Adrenal gland (tissue), 12 donors: Measurements from ENCODE around the gene LRRIQ4. TPM values are rescaled to one million over a fixed set of nuclear protein-coding genes. Genes with fewer than 3 reads are reported as not detected.

ENCODE experiments used
- DNase-seq, 7 donors: peaks; one replicate each; pipeline ENCODE4 v3.0.0-alpha.2; 2019 to 2020
- H3K27ac ChIP-seq, 5 donors: fragments of 200-600 bp; sonication (generic) in 4 of 5; 1 replicate in 3 of 5; 2 replicates in 2 of 5; pipeline versions ENCODE4 v1.5.1 to v1.8.0; 2016 to 2020; ENCODE audit warnings: mild to moderate bottlenecking in 1 of 5
- H3K27me3 ChIP-seq: fragments of 200-600 bp; 2 replicates; pipeline ENCODE4 v1.8.0; 2021
- H3K36me3 ChIP-seq, 2 donors: fragments of 200-600 bp; replicated peaks in 1 of 2; 1 replicate in 1 of 2; 2 replicates in 1 of 2; pipeline versions ENCODE4 v1.5.1 to v1.8.0; 2018 to 2022
- H3K4me1 ChIP-seq, 2 donors: fragments of 200-600 bp; replicated peaks in 1 of 2; 1 replicate in 1 of 2; 2 replicates in 1 of 2; pipeline versions ENCODE4 v1.5.1 to v1.8.0; 2018 to 2021
- H3K4me3 ChIP-seq, 4 donors: fragments of 200-600 bp; sonication (generic) in 3 of 4; one replicate each; pipeline ENCODE4 v1.5.1; 2016 to 2018
- H3K9me3 ChIP-seq, 3 donors: fragments of 200-600 bp; sonication (generic) in 1 of 3; replicated peaks in 1 of 3; 1 replicate in 2 of 3; 2 replicates in 1 of 3; pipeline versions ENCODE4 v1.5.1 to v1.8.0; 2016 to 2021
- CTCF ChIP-seq, 6 experiments: fragments of 450-650 bp in 4 of 6; fragments of 200-600 bp in 2 of 6; sonication (generic) in 1 of 6; IDR thresholded peaks; 1 replicate in 5 of 6; 2 replicates in 1 of 6; pipeline versions ENCODE4 v1.5.1 to v1.8.0; 2016 to 2021; ENCODE audit warnings: antibody characterized with exemption in 6 of 6, mild to moderate bottlenecking in 2 of 6, moderate library complexity in 1 of 6
- POLR2A ChIP-seq, 2 donors: fragments of 450-650 bp; IDR thresholded peaks; one replicate each; pipeline ENCODE4 v1.6.1; 2017; ENCODE audit warnings: antibody characterized with exemption in 2 of 2, mild to moderate bottlenecking in 2 of 2, moderate library complexity in 1 of 2
- WGBS, 4 donors: extraction: QIAGEN DNeasy Blood & Tissue Kit in 2 of 4; methylation state at CpG; one replicate each; pipeline versions ENCODE4 v1.1.5 to v1.1.7; 2013 to 2017; 5-methylcytosine and 5-hydroxymethylcytosine counted together
- intact Hi-C, 2 donors: fragments of 100-400 bp; cut with DNase I; formaldehyde crosslinking; loops; one replicate each; pipeline versions ENCODE4 v1.14.1 to v1.15.0; 2022 to 2023
- polyA plus RNA-seq, 3 donors: library from polyadenylated mRNA; stranded (reverse); fragments of 200-250 nt in 2 of 3; fragments of 350-450 nt in 1 of 3; fragmentation: Illumina TruSeq in 1 of 3; extraction: RNeasy Lipid Tissue Mini Kit (QIAGEN cat#74804) in 1 of 3; gene quantifications; one replicate each; pipeline ENCODE4 v1.2.3, GENCODE V29; 2013 to 2014
- total RNA-seq, 9 donors: library from RNA; depleted of rRNA in 4 of 9; stranded (reverse); fragments of >200 nt in 4 of 9; fragments of 120-200 nt in 1 of 9; fragmentation: NEBNext Ultra II Directional in 1 of 9; extraction: Animal tissue kit (Norgen Biotek cat#: 25700) in 1 of 9; gene quantifications; one replicate each; pipeline versions ENCODE4 v1.1.0 to v1.2.4, GENCODE V29; 2013 to 2023
- donor health status: healthy with polysubstance abuse.
- donor health status: Bipolar disorder and iron deficiency.
- donor health status: DM: yes; HTN: yes; CAD: no.
- donor health status: DM: no; HTN: no; CAD: no.
- donor health status: DM: no; HTN: no; CAD: no.
- donor health status: DM: yes; HTN: yes; CAD: no.

LRRIQ4 gene
- total and polyA plus RNA-seq, 12 donors, result 0.11 to 0.16 (median 0.13) TPM; not detected in 8

GRCh38 chr3:169825316-169825715, 12.6 kb downstream of the LRRIQ4 start:
- Histone ChIP-seq H3K36me3 (no peaks in the 10 kb centered on the region), H3K27ac (no peak overlapping the region), H3K9me3 (no peaks in the 10 kb centered on the region), H3K4me3 (no peak overlapping the region), H3K4me1 (no peaks in the 10 kb centered on the region), H3K27me3 (no peaks in the 10 kb centered on the region)
- no peak for TF ChIP-seq POLR2A (IDR thresholded peaks at IDR 0.05)
- TF ChIP-seq CTCF (IDR thresholded peaks at IDR 0.05), result no peak
- intact Hi-C loops, result no loop called here
- no peak for DNase-seq
- WGBS, 4 donors, result 54 to 78% (median 71%) methylated on average over 3 of the region's 3 CpGs

GRCh38 chr3:169827712-169828111, 15.0 kb downstream of the LRRIQ4 start:
- intact Hi-C loops, result no loop called here
- H3K4me1 ChIP-seq, result no peaks in the 10 kb centered on the region
- H3K27ac ChIP-seq, result no peak overlapping the region
- H3K4me3 ChIP-seq, result no peak overlapping the region
- no peaks in the 10 kb centered on the region for H3K36me3 ChIP-seq
- no peaks in the 10 kb centered on the region for H3K9me3 ChIP-seq
- no peak for DNase-seq
- no peaks in the 10 kb centered on the region for H3K27me3 ChIP-seq
- 77 to 89% (median 82%) methylated on average over 4 of the region's 4 CpGs for WGBS, 4 donors
- TF ChIP-seq CTCF (IDR thresholded peaks at IDR 0.05) (no peak), POLR2A (IDR thresholded peaks at IDR 0.05) (no peak)

- Histone ChIP-seq H3K4me3 (no peak overlapping the region), H3K9me3 (no peaks in the 10 kb centered on the region), H3K27ac (no peak overlapping the region), H3K4me1 (no peaks in the 10 kb centered on the region), H3K36me3 (no peaks in the 10 kb centered on the region), H3K27me3 (no peaks in the 10 kb centered on the region)
- intact Hi-C loops, result no loop called here
- TF ChIP-seq POLR2A (IDR thresholded peaks at IDR 0.05) (no peak), CTCF (IDR thresholded peaks at IDR 0.05) (no peak)
- no peak for DNase-seq
- WGBS, 4 donors, result 50 to 64% (median 61%) methylated on average over 1 of the region's 1 CpG
Measured at GRCh38 chr3:169835533-169835932, 22.9 kb downstream of the LRRIQ4 start.

GRCh38 chr3:169836078-169836941, 23.6 kb downstream of the LRRIQ4 start:
- intact Hi-C loops, result no loop called here
- WGBS, 4 donors, result 83 to 91% (median 90%) methylated on average over 5 of the region's 5 CpGs
- H3K27ac ChIP-seq, result no peak overlapping the region

More at GRCh38 chr3:169836078-169836941, 23.6 kb downstream of the LRRIQ4 start:
- H3K36me3 ChIP-seq, result no peaks in the 10 kb centered on the region
- TF ChIP-seq CTCF (IDR thresholded peaks at IDR 0.05), result no peak
- no peak for TF ChIP-seq POLR2A (IDR thresholded peaks at IDR 0.05)
- no peak for DNase-seq
- H3K27me3 ChIP-seq, result no peaks in the 10 kb centered on the region
- no peaks in the 10 kb centered on the region for H3K4me1 ChIP-seq
- H3K4me3 ChIP-seq, result no peak overlapping the region
- no peaks in the 10 kb centered on the region for H3K9me3 ChIP-seq
